MM.1S (cell line): Measurements from ENCODE around the gene MAPKAP1.

Source experiments
- DNase-seq: peaks from one replicate; pipeline ENCODE4 v3.0.0-alpha.2; 2015
- H2AFZ ChIP-seq: fragments of 300-600 bp; sonication (generic); 2 replicates; pipeline ENCODE4 v1.6.0; 2016; ENCODE audit warnings: antibody characterized with exemption, low read length
- H3F3A ChIP-seq: fragments of 300-600 bp; sonication (generic); 2 replicates; pipeline ENCODE4 v1.6.1; 2016; ENCODE audit warnings: mild to moderate bottlenecking, antibody characterized with exemption, low read length, moderate library complexity, mixed read lengths; ENCODE audit not compliant: insufficient read depth
- H3K27ac ChIP-seq: fragments of 300-600 bp; sonication (generic); 2 replicates; pipeline ENCODE4 v1.5.1; 2016; ENCODE audit warnings: mild to moderate bottlenecking, low read length
- H3K27me3 ChIP-seq: fragments of 300-600 bp; sonication (generic); replicated peaks from 2 replicates; pipeline ENCODE4 v1.6.0; 2016; ENCODE audit warnings: low read length; ENCODE audit not compliant: insufficient read depth
- H3K36me3 ChIP-seq: fragments of 300-600 bp; sonication (generic); replicated peaks from 2 replicates; pipeline ENCODE4 v1.6.1; 2016; ENCODE audit warnings: mild to moderate bottlenecking, low read length, mixed read lengths; ENCODE audit not compliant: insufficient read depth
- H3K4me1 ChIP-seq: fragments of 300-600 bp; sonication (generic); 2 replicates; pipeline ENCODE4 v1.6.1; 2016; ENCODE audit warnings: low read length, mixed read lengths
- H3K4me2 ChIP-seq: fragments of 300-600 bp; sonication (generic); 2 replicates; pipeline ENCODE4 v1.6.0; 2016; ENCODE audit warnings: low read depth, low read length
- H3K4me3 ChIP-seq: fragments of 300-600 bp; sonication (generic); 2 replicates; pipeline ENCODE4 v1.5.1; 2016; ENCODE audit warnings: low read length, mixed read lengths
- H3K79me2 ChIP-seq: fragments of 300-600 bp; sonication (generic); 2 replicates; pipeline ENCODE4 v1.6.1; 2016; ENCODE audit warnings: mixed run types, low read length, mixed read lengths
- H3K9ac ChIP-seq: fragments of 300-600 bp; sonication (generic); 2 replicates; pipeline ENCODE4 v1.6.1; 2016; ENCODE audit warnings: low read length, mixed read lengths
- H3K9me2 ChIP-seq: fragments of 300-600 bp; sonication (generic); replicated peaks from 2 replicates; pipeline ENCODE4 v1.6.1; 2016; ENCODE audit warnings: mild to moderate bottlenecking, low read length, mixed read lengths; ENCODE audit not compliant: insufficient read depth
- H3K9me3 ChIP-seq: fragments of 300-600 bp; sonication (generic); replicated peaks from 2 replicates; pipeline ENCODE4 v1.6.1; 2016; ENCODE audit warnings: mild to moderate bottlenecking, low read length, mixed read lengths; ENCODE audit not compliant: insufficient read depth
- H4K20me1 ChIP-seq: fragments of 300-600 bp; sonication (generic); 2 replicates; pipeline ENCODE4 v1.6.1; 2016; ENCODE audit warnings: mild to moderate bottlenecking, low read length, moderate library complexity, mixed read lengths; ENCODE audit not compliant: insufficient read depth
- EZH2 ChIP-seq: fragments of 300-600 bp; sonication (generic); optimal IDR thresholded peaks from 2 replicates; pipeline ENCODE3; 2017; ENCODE audit warnings: low read depth, mild to moderate bottlenecking, antibody characterized with exemption, low read length, mixed read lengths
- EZH2phosphoT487 ChIP-seq: fragments of 300-600 bp; sonication (generic); IDR thresholded peaks from 2 replicates; pipeline ENCODE4 v1.6.1; 2018; ENCODE audit warnings: antibody characterized with exemption, low read length
- TF ChIP-seq, protein P1 (sequence below): fragments of 300-600 bp; sonication (generic); IDR thresholded peaks from 2 replicates; pipeline ENCODE4 v1.5.1; 2016; ENCODE audit warnings: antibody characterized with exemption, low read length, mixed read lengths

MAPKAP1 gene

DNA sequence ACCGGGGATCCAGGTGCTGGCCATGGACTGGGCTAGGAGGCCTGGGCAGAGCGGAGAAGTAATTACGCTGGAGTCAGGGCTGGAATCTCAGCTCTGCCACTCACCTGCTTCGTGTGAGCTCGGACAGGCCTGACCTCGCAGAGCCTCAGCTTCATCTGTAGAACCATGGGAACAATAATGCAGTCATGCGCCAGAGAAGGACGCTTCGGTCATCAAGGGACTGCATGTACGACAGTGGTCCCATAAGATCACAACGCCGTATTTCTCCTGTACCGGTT, 300.3 kb downstream of the MAPKAP1 start:
- Histone ChIP-seq H3K27ac (no peak overlapping the region), H3K4me2 (no peak overlapping the region)
- TF ChIP-seq, protein P1, sequence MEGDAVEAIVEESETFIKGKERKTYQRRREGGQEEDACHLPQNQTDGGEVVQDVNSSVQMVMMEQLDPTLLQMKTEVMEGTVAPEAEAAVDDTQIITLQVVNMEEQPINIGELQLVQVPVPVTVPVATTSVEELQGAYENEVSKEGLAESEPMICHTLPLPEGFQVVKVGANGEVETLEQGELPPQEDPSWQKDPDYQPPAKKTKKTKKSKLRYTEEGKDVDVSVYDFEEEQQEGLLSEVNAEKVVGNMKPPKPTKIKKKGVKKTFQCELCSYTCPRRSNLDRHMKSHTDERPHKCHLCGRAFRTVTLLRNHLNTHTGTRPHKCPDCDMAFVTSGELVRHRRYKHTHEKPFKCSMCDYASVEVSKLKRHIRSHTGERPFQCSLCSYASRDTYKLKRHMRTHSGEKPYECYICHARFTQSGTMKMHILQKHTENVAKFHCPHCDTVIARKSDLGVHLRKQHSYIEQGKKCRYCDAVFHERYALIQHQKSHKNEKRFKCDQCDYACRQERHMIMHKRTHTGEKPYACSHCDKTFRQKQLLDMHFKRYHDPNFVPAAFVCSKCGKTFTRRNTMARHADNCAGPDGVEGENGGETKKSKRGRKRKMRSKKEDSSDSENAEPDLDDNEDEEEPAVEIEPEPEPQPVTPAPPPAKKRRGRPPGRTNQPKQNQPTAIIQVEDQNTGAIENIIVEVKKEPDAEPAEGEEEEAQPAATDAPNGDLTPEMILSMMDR, result no peak
- TF ChIP-seq EZH2, result no peak
- TF ChIP-seq EZH2phosphoT487, result no peak

DNA sequence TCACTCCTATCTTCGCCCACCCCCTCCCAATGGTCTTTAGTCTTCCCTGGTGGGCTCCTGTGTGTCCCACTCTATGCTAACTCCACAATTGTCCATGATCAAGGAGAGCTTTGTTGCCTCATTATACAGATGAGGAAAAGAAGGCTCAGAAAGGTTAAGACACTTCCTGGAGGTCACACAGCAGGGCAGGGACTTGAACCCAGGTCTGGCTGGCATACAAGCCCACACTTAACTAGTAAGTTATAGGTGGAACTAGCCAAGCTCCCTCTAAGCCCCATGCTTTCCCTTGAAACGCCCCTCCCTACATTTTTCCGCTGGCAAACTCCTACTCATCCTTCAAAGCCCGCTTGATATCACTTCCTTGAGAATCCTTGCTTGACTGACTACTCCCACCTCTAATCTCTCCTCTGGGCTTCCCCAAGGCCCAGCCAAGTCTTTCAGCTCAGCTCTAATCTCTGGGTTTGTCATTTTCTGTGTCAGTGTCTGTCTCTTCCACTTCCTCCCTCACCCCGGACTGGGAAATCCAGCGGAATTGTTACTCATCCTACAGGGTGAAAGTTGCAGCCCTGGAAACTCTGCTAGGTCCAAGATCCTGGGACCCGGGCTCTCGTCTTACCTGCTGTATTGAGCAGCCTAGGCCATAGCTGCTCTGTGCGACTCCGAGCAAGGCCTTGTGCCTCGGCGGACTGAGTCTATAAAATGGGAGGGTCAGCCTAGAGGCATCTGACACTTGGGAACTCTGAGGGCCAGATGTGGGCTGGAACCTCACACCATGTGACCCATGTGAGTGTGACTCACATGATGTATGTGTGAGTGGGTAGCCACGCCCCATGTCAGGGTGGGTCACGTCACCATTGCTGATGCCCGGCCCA, 300.8 kb downstream of the MAPKAP1 start:
- H3K9me2 ChIP-seq, result no peaks in the 10 kb centered on the region
- no peak overlapping the region for H3K4me3 ChIP-seq
- H3K9me3 ChIP-seq, result no peaks in the 10 kb centered on the region
- H3K4me1 ChIP-seq, result no peaks in the 10 kb centered on the region
- H3F3A ChIP-seq, result no peaks in the 10 kb centered on the region
- H3K36me3 ChIP-seq, result no peaks in the 10 kb centered on the region
- H3K4me2 ChIP-seq, result no peak overlapping the region
- H3K79me2 ChIP-seq, result no peaks in the 10 kb centered on the region
- no peak overlapping the region for H3K9ac ChIP-seq
- no peak for TF ChIP-seq EZH2
- TF ChIP-seq, protein P1, result no peak
- no peak overlapping the region for H2AFZ ChIP-seq
- no peak overlapping the region for H3K27ac ChIP-seq
- H3K27me3 ChIP-seq, result peaks cover 5% of the 10 kb centered on the region; the same call in 1 of the 2 replicates
- no peaks in the 10 kb centered on the region for H4K20me1 ChIP-seq
- DNase-seq, result no peak

More for the DNA sequence above, 300.3 kb downstream of the MAPKAP1 start:
- Histone ChIP-seq H4K20me1 (no peaks in the 10 kb centered on the region), H3K36me3 (no peaks in the 10 kb centered on the region), H3K27me3 (peaks cover 5% of the 10 kb centered on the region; the same call in 1 of the 2 replicates), H3K9ac (no peak overlapping the region), H3K4me3 (no peak overlapping the region), H3K9me2 (no peaks in the 10 kb centered on the region), H3K9me3 (no peaks in the 10 kb centered on the region), H2AFZ (no peak overlapping the region), H3K4me1 (no peaks in the 10 kb centered on the region), H3F3A (no peaks in the 10 kb centered on the region), H3K79me2 (no peaks in the 10 kb centered on the region)
- DNase-seq, result no peak

DNA sequence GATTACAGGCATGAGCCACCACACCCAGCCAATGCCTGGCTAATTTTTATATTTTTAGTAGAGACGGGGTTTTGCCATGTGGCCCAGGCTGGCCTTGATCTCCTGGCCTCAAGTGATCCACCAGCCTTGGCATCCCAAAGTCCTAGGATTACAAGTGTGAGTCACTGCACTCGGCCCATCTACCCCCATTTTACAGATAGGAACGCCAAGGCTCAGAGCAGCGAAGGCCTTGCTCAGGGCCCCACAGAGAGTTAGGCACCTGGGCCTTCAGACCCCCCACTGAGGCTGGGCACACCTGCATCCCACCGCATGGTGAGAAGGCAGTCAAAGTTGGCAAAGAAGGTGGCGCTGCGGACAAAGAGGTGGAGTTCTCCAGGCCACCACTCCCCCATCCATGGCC, 302.3 kb downstream of the MAPKAP1 start:
- Histone ChIP-seq H3F3A (no peaks in the 10 kb centered on the region), H3K4me2 (no peak overlapping the region), H3K27me3 (peaks cover 5% of the 10 kb centered on the region; the same call in 1 of the 2 replicates), H3K4me3 (no peak overlapping the region), H3K9me2 (no peaks in the 10 kb centered on the region), H3K9ac (no peak overlapping the region), H4K20me1 (no peaks in the 10 kb centered on the region), H3K36me3 (no peaks in the 10 kb centered on the region), H3K79me2 (no peaks in the 10 kb centered on the region), H2AFZ (no peak overlapping the region), H3K4me1 (no peaks in the 10 kb centered on the region), H3K9me3 (no peaks in the 10 kb centered on the region), H3K27ac (no peak overlapping the region)
- TF ChIP-seq EZH2phosphoT487, result no peak
- TF ChIP-seq, protein P1, result no peak
- no peak for TF ChIP-seq EZH2
- DNase-seq, result no peak
